AG20443 (cell line): ENCODE measurements around the gene ADRA2C.

Experiments used
- DNase-seq: peaks from one replicate; pipeline ENCODE4 v3.0.0; 2012; ENCODE audit warnings: low spot score, mixed read lengths

ADRA2C gene

DNA sequence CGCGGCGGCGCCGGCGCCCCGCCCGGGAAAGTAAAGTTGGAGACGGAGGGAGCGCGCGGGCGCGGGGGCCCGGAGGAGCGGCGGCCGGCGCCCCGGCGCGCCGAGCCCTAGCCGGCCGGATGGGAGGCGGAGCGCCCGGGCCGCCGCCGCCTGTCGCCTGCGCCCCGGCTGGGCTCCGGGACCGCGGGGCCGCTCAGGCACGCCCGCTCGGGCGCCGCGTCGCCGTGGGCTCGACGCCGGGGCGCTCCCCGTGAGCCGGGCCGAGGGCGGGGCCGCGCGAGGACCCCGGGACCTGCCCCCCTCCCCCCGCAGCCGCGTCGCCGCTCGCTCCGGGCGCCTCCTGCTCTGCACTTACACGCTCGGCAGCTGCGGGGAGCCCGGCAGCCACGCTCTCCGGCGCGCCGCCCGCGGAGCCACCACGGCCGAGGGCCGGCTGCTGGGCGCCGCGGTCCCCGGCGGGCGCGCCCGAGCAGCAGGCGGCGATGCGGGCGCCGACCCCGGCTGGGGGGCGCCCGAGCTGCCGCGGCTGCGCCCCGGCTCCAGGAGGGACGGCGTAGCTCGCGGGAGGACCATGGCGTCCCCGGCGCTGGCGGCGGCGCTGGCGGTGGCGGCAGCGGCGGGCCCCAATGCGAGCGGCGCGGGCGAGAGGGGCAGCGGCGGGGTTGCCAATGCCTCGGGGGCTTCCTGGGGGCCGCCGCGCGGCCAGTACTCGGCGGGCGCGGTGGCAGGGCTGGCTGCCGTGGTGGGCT lies at the start of gene ADRA2C:
ADRA2C (plus strand) TSS at position 350 of the 749 bp plus-strand sequence; CDS start at position 572, 222 bp downstream.
- peak; percentile 70 for DNase-seq

DNA sequence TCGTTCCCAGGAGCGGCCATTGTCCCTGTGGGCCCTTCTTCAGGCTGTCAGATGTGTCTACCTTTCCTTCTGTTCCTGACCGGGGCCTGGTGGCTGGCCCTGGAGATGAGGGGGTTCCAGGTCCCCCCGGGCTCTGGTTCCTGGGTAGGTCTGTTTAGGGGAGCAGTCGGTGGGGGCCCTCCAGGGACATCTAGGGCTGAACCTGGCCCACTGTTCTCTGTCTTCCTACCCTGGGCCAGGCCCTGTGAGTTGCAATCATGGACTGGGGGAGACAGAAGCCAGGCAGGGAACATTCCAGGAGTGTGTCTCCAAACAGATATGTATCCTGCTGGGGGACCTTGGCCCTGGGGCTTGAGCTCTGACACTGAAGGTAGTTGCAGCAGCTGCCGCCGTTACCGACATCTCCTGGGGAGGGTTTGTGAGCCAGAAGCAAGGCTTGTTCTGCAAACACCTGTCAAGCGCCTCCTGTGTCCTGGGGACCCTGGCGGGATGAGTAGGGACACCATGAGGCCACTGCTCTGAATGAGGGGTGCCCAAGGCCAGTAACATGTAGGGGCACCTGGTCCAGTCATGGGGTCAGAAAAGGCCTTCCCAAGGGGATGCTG lies 49.5 kb upstream of the ADRA2C start:
- no peak for DNase-seq

- no peak for DNase-seq
Measured at GRCh38 chr4:3717241-3717640, 48.9 kb upstream of the ADRA2C start.

- DNase-seq = no peak
Measured at GRCh38 chr4:3718462-3718861, 47.7 kb upstream of the ADRA2C start.

- no peak for DNase-seq
Measured at GRCh38 chr4:3719191-3719590, 47.0 kb upstream of the ADRA2C start.

DNA sequence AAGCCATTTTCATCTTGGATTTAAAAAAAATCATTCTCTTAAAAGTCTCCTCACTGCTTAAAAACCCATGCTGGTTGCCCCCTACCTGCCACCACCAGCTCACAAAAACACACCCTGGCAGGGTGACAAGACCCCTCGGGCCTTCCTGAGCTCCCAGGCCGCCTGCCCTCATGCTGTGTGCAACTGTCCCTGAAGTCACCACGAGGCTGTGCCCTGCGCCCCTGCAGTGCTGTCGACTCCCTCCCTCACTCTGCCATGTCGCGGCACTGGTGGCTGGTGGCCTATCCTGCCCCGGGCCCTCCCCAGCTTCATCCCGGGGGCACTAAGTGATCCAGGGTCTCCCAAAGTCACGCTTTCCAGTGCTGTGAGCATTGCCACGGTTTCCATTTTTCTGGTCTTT lies 46.3 kb upstream of the ADRA2C start:
- DNase-seq = no peak

- no peak for DNase-seq
Measured at GRCh38 chr4:3720466-3720865, 45.7 kb upstream of the ADRA2C start.

GRCh38 chr4:3721186-3721585 lies 45.0 kb upstream of the ADRA2C start:
- no peak for DNase-seq

DNA sequence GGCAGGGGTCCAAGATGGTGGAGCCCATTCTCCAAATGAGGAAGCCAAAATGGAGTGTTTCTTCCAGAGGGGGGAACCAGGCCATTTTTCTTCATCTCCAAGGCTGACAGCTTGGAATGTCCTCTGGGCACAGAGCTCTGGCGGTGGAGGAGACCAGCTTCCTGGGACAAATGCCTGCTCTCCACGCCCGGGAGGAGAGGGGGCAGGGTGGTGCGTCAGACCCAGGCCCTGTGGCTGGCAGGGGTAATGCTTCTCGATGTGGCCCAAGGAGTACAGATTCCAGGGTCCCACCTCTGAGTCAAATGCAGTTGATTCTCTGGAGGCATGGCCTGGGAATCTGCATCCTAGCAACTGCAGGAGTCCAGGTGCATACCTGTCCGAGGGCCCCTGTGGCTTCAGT lies 44.6 kb upstream of the ADRA2C start:
- no peak for DNase-seq

GRCh38 chr4:3722446-3723231 lies 43.5 kb upstream of the ADRA2C start:
- no peak for DNase-seq

GRCh38 chr4:3723232-3723642 lies 42.9 kb upstream of the ADRA2C start:
- no peak for DNase-seq

- DNase-seq = no peak
Measured at GRCh38 chr4:3724319-3725231, 41.6 kb upstream of the ADRA2C start.

DNA sequence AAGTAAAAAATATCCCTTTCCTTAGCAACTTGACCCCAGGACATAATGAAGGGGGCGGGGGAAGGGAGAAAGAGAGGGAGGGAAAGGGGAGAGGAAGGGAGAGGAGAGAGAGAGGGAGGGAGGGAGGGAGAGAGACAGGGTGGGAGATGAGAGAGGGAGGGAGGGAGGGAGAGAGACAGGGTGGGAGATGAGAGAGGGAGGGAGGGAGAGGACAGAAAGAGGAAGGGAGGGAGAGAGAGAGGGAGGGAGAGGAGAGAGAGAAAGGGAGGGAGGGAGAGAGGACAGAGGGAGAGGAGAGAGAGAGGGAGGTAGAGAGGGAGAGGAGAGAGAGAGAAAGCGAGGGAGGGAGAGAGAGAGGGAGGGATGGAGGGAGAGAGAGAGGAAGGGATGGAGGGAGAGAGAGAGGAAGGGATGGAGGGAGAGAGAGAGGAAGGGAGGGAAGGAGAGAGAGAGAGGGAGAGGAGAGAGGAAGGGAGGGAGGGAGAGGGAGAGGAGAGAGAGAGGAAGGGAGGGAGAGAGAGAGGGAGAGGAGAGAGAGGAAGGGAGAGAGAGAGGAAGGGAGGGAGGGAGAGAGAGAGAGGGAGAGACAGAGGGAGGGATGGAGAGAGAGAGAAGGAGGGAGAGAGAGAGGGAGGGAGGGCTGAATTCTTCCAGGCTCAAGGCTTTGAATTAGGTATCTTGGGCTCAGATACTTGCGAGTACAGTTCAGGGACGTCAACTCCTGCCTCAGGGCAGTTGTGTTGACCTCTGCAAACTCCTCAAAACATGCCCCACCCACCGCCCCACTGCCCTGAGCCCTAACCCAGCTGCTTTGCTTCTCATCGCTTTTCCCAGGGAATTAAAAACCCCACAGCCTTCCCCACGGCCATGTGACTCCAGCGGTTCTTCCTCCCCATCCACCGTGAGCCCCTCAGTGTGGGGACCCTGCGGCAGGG lies 40.0 kb upstream of the ADRA2C start:
- no peak for DNase-seq

- DNase-seq = no peak
Measured at GRCh38 chr4:3727847-3728469, 38.2 kb upstream of the ADRA2C start.

DNA sequence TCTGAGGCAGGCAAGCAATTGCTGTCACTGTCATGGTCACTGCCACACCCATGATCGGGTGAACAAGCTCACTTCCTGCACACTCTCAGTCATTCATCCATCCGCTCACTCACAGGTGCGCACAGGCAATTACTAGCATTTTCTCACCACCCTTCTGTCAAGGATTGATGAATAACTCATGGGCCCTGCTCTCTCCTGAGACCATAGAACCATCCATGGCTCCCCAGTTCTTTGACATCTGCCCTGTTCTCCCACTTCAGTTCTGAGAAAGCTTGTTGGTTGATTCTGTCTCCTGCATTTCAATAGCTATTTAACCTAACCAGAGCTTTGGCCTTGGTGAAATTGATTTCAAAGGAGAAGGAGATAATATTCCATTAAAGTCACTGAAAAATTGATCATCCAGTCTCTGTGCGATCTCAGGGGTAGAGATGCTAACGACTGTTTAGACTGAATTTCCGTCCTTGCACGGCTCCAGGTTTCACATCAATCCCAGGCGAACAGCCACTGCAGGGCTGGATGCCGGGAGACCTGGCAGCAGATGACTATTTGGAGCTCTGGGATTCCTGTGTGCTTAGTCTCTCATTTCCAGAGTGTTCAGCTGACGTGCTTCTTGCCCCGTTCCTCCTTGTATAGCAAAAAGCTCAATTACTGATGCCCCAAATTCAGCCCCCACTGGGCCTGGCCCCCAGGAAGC lies 36.9 kb upstream of the ADRA2C start:
- peak; percentile 92 for DNase-seq

DNA sequence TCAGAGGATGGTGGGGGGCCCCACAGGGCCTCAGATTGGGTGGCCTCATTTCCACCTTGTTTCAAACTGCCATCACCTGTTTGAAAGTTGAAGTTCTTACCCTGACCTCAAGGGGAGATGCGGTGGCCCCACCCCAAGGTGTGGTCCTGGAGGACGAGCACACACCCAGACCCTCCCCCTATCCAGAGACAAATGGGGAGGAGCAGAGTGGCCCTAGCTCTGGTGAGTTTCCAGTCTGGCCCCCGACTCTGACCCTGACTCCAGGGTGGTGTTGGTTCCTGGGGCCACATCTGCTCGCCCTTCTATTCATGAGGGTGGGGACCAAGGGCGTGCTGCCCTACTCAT lies 36.3 kb upstream of the ADRA2C start:
- no peak for DNase-seq

- DNase-seq = no peak
Measured at GRCh38 chr4:3730422-3731190, 35.6 kb upstream of the ADRA2C start.

- DNase-seq = no peak
Measured at GRCh38 chr4:3732076-3733028, 33.8 kb upstream of the ADRA2C start.
